Stimulated activated CD8-positive, alpha-beta memory T cell treated with anti-CD3 and anti-CD28 coated beads, Interleukin-7, amount 100 ng/mL, for 24 hours (primary cell): ENCODE data around the gene GNG12.

Experiments
- DNase-seq: peaks from one replicate; pipeline ENCODE4 v3.0.0-alpha.2; 2020; ENCODE audit warnings: low read depth

The GNG12 gene

GRCh38 chr1:67701876-67702275, 131.4 kb downstream of the GNG12 start:
- DNase-seq = no peak

DNA sequence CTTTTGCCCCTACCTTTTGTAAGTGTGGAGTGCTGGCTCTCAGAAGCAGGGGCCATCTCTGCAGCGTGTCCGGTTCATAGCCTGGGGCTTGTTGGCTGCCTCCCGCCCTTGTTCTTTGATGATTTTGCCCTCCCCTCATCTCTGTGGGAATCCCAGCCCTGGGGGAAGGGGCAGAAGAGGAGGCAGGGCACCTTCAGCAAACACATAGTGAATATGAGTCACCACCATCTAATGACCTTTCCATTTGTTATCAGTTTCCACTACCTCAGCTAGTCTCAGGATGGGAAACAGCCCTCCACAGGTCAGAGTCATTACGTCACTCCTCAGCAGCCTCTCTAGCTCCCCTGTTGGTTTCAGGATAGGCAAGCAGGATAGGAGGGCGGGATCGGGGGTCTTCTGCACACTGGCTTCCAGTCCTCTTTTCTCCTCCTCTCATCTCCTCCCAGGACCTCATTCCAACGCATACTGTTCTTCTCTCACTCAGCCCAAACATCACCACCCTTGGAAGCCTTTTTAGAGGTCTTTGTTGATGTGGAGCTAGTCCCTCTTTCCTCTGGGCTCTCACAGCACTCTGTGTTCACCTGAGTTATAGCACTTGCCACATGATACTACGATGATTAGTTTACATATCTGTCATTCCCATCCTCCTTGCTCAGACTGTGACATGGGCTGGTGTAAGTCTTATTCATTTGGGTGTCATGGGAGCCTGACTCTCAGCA, 132.4 kb downstream of the GNG12 start:
- no peak for DNase-seq

GRCh38 chr1:67700220-67700619, 133.0 kb downstream of the GNG12 start:
- DNase-seq = no peak

GRCh38 chr1:67696708-67697107, 136.6 kb downstream of the GNG12 start:
- no peak for DNase-seq

GRCh38 chr1:67695963-67696362, 137.3 kb downstream of the GNG12 start:
- DNase-seq = no peak

DNA sequence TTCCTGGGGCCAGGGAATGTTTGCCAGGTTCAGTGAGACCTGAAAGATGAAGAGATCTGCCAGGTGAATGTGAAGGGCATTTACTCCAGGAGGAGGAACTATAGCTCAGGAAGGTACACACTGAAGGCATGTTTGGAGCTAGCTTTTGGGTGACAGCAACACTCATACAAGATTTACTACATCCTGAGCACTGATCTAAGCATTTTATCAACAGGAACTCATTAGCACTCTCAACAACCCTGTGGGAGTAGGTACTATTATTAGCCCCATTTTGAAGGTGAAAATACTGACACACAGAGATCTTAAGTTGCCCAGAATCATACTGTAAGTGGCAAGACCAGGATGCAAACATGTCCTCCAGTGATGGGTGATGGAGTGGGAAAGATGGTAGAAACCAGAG, 141.6 kb downstream of the GNG12 start:
- no peak for DNase-seq

DNA sequence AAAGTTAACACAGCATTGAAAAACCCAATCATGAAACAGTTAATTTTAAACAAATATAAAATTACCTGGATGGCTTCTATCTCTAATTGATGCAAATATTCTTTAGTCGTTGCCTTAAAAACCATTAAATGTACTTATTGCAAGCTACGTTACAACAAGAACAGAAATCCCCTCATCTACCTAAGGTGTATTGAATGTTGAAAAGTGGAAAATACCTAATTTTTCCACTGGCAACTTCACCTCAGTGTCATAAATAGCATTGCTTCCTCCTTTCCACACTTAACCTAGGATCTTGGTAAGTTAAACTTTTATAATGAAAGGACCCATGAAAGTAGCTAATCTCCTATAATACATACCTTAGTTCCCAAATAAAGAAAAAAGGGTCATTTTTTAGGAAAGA, 142.9 kb downstream of the GNG12 start:
- DNase-seq = no peak

DNA sequence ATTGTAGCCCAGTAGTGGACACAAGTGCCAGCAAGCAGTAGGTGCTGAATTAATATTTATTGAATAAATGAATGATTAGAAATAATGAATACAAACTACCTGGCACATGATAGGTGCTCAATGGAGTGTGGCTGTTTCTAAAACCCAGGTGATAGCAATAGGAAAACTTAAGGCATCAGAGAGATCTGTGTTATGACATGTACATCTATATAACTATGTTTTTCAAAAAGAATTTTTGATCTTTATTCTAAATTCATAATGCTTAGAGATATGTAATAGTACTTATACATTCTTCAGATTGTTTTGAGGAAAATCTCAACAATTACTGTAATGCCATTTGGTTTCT, 143.3 kb downstream of the GNG12 start:
- DNase-seq = no peak

DNA sequence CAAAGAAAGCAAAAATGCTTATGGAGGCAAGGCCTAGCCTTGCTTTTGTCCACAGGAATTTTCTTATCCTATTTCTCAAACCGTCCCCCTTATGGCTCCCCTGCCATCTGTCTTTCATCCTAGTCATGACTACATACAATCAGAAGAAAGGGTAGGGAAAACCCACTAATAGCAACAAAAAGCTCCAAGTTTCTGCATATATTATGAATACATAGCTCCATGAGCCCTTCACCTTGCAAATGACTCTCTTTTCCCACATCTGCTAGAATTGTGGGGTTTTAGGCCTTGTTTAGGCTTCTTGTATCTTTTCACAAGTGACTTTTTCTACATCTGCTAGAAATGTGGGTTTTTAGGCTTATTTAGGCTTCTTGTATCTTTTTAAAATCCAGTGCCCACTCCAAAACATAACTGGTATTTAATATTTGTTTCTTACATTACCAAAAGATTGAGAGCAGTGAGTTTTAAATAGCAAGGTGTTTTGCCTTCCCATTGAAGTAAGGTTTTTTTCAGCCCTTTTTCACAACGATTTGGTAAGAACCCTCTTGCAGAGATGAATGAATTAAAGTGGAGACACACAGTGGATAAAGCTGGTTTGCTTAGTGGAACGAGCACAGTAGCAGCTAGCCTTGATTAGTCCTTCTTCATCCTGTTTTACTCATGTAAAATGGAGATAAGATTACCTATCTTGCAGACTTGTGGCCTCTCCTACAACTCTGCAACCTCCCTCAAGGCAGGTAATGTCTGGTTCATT, 143.8 kb downstream of the GNG12 start:
- no peak for DNase-seq

GRCh38 chr1:67688526-67689219, 144.6 kb downstream of the GNG12 start:
- DNase-seq = no peak

DNA sequence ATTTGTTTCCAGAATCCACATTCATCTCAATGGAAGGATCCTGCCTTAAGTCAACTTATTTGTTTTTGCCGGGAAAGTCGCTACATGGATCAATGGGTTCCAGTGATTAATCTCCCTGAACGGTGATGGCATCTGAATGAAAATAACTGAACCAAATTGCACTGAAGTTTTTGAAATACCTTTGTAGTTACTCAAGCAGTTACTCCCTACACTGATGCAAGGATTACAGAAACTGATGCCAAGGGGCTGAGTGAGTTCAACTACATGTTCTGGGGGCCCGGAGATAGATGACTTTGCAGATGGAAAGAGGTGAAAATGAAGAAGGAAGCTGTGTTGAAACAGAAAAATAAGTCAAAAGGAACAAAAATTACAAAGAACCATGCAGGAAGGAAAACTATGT, 145.6 kb downstream of the GNG12 start:
- DNase-seq = no peak

DNA sequence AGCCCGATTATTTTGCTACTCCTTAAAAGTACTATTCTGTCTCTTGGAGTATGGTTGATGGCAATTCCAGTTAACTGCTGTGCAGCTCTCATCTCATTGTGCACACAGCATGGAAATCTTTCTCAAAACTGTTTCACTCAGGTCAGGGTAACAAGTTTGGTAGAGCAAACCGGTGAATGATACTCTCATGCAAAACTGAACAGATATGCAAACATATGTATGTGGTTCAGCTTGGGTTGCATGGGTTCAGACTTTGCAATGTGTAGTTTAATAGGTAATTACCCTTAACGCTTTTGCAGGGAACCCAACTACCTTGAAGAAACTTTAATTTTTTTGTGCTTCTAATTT, 146.1 kb downstream of the GNG12 start:
- DNase-seq = no peak

GRCh38 chr1:67686267-67687197, 146.7 kb downstream of the GNG12 start:
- peak; percentile 13 for DNase-seq

DNA sequence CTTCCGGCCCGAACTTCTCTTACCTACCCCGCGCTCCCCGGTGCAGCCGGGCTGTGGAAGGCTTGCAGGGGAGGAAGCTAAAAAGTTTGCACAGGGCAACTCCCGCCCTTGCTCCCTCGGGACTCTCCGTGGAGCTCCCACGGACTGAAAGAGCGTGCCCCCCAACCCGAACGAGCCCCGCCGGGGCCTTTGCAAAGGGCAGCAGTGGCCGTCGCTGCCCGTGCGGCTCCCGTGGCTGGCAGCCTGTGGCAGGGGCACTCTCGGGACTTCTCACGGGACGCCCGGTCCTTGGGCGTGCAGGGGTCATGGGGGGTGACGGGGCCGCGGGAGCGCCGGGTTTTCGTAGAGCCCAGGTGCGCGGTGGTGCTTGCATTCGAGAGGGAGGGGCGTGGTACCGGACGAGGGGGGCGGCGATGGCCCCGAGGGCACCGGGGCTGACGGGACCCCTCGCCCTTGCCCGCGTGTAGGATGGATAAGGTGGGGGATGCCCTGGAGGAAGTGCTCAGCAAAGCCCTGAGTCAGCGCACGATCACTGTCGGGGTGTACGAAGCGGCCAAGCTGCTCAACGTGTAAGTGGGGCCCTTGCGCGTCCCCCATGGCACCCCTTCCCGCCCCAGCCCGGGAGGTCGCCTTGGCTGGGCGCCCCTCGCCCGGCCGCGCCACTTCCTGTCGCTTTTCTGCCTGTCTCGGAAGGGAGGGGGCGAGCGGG, 147.6 kb downstream of the GNG12 start:
- DNase-seq = peak; percentile 37

- no peak for DNase-seq
Observed at GRCh38 chr1:67685067-67685557, 148.2 kb downstream of the GNG12 start, which contains the start of gene GADD45A. Gene GADD45A, plus strand, starts transcription at chr1:67685201. Its CDS starts 294 bp downstream, at chr1:67685495.

DNA sequence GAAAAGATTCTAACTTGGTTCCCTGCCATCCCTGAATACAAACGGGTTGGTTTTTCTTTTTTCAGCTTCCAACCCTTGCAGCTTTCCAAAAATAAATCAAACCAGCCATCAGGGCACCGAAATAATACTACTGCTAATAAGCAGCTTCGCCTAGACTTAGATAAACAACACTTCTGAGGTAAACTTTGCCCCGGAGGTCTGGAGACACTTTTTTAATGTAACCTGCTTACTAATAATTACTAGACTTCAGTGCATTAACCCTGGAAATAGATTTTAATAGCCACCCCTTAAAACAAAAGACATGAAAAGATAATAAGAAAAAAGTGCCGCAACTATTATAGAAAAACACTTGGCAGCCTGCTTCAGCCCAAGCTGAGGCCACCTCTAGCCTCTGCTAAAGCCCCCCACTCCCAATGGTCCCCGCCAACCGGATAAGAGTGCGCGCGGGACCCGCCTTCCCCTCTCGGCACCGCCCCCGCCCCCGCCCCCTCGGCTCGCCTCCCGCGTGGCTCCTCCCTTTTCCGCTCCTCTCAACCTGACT, 148.7 kb downstream of the GNG12 start:
- DNase-seq = peak; percentile 85

DNA sequence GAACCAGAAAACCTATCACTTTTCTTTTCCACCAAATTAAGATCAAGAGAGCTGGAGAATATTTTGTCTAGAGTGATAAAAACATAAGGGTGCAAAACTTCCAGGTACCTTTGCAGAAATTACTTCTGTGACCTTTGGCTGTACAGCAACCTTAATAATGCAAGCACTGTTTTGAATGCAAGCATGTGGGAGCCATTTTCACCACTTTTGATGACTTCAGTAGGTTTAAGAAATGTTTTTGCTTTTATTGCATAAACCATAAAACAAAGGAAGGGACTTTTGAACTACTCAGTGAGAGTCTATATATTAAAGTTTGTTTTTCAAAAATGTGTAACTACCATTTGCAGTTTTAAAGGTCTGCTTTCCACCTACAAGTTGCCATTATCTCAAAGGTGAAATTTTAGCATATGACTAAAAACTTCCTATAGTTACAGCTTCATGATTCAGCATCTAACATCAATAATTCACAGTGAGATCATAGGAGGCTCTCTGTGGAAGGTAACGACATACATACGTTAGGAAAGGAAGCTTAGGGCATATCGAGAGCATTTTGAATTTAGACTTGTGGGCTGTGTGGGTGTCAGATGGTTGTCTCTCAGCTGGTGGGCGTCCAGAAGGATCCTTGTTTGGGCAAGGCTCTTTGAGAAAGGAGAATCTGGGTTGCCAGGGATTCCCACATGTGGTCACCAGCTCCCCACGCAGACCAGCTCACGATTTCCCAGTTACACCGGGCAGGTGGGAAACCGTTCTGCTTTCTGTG, 149.3 kb downstream of the GNG12 start:
- peak; percentile 6 for DNase-seq

- no peak for DNase-seq
Observed at GRCh38 chr1:67683316-67683715, 150.0 kb downstream of the GNG12 start.

- DNase-seq = no peak
Observed at GRCh38 chr1:67682659-67683197, 150.5 kb downstream of the GNG12 start.

DNA sequence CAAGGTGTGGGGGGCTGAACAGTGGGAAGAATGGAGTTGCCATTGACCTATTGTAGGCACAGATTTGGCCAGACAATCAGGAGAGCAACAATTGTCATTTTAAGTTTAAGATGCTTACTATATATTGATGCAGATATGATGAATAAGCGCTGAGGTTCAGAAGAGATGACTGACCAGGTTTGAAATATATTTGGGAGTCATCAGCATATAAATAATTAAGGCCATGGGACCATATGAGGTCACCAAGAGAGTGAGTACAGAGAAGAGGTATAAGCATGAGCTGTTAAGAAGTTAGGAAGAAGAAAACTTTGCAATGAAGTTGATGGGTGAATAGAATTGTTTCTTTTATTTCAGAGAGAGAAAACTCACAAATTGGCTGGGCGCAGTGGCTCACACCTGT, 152.8 kb downstream of the GNG12 start:
- no peak for DNase-seq
